ENCODE measurements around the gene HCFC1R1.

- no peak for TF ChIP-seq POLR2A (IDR thresholded peaks at IDR 0.05)
- no peak for TF ChIP-seq CTCF (IDR thresholded peaks at IDR 0.05)
Observed at GRCh38 chr16:3045758-3046640, 22.3 kb upstream of the HCFC1R1 start, which contains the start of gene MMP25.
